Activated naive CD4-positive, alpha-beta T cell treated with anti-CD3 and anti-CD28 coated beads, Interleukin-2, amount 10 ng/mL, durations not matched to agents 5 hours and 36 hours (primary cell): Measurements from ENCODE around the gene TMEM87A. TPM values are rescaled to one million over a fixed set of nuclear protein-coding genes. Genes with fewer than 3 reads are reported as not detected.
A peak's percentile ranks its signal among the peaks of the same experiment; 100 is the strongest.

Experiments used
- microRNA-seq: library from miRNA; unstranded; fragments of <30 nt; microRNA quantifications from one replicate; pipeline ENCODE4 v1.2.0, GENCODE V29; 2022; ENCODE audit warnings: borderline microRNAs expressed, borderline replicate concordance
- total RNA-seq, 2 experiments: library from RNA; stranded (reverse); gene quantifications; one replicate each; pipeline ENCODE4 v1.2.3, GENCODE V29; 2021

The TMEM87A gene
- total RNA-seq: 10 to 100 TPM; 41.6 to 42.6 TPM

DNA sequence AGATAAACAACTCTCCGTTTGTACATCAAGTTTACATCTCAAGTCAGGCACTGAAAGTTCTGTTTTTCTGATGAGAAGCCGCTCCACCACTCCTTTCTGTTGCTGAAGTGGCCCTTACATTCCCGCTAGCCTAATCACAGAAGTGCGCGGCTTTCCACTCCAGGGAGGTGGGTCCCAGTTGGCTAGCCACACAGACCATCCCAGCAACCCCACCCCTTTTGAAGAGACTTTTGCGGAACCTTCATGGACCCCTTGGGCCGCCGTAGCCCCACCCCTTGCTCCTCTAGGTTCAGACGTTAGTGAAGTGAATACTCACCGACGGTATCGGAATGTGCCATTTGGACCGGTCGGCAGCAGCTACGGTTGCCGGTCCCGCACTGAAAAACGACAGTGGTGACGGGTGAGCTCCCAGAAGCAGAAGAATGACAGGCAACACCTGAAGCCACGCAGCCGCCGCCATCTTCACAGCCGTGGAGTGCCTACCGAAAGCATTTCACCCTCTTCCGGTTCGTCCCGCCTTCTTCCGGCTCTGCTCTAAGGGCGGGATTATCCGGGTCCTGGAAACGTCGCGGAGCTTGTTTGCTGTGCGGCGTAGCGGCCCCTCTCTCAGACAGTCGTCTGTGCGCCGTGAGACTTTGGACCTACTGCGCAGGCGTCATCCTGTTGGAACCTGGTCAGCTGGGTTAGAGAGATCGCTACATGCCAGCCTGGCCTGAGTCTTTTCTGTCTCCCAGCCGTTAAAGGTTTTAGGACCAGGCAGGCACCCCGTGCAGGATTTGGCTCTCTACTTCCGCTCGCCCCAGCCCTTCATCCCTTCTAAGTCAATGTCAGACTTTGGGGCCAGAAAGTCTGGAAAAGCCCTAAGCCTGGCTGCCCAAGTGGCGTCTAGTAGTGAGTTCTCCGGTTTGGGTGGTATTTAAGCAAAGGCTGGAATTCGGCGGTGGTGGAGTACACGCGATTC lies at the start of gene TMEM87A, which contains the start of gene GANC:
TSS of gene TMEM87A (minus strand) at position 495 of the 961 bp plus-strand sequence. CDS start at position 460, 35 bp downstream.
TSS of gene GANC (plus strand) at position 263 of the 961 bp plus-strand sequence. CDS start 1,281 bp downstream, outside the sequence.

GRCh38 chr15:42207674-42208579 lies 65.3 kb downstream of the TMEM87A start, which contains the start of gene VPS39:
TSS of gene VPS39 (minus strand) at chr15:42208304. CDS start at chr15:42208153, 151 bp downstream.

Small RNA genes lying within 50 kb of the gene (microRNA-seq; reads per million reads assigned to microRNA genes)
- 56.3 reads per million, percentile 66 among the genes with 10 or more reads in this experiment for gene MIR627

Other genes starting within 250 kb of the TMEM87A start
- not detected for gene PLA2G4D, start 178.9 kb downstream of the TMEM87A start, total RNA-seq
- not detected for gene PLA2G4F, start 116.8 kb downstream of the TMEM87A start, total RNA-seq
- gene VPS39, start 65.1 kb downstream of the TMEM87A start, total RNA-seq: 10 to 100 TPM; 76.9 to 81.4 TPM
- 10 to 100 TPM; 29.7 to 33.8 TPM for gene GANC, start 232 bp downstream of the TMEM87A start, total RNA-seq
- gene CAPN3, start 86.1 kb upstream of the TMEM87A start, total RNA-seq: 1 to 10 TPM; 5.6 to 6.2 TPM
- 10 to 100 TPM; 41.8 to 42.5 TPM for gene ZNF106, start 217.7 kb upstream of the TMEM87A start, total RNA-seq
- gene SNAP23, start 222.2 kb upstream of the TMEM87A start, total RNA-seq: 10 to 100 TPM; 54.2 to 56.8 TPM